Parathyroid adenoma (tissue), 2 donors: ENCODE data around the gene FKBP4.

Experiments
- H2AFZ ChIP-seq: fragments of 300-600 bp; sonication (generic); one replicate; pipeline ENCODE4 v1.7.0; 2017; ENCODE audit warnings: antibody characterized with exemption, mild to moderate bottlenecking
- H3K27ac ChIP-seq: fragments of 300-600 bp; sonication (generic); one replicate; pipeline ENCODE4 v1.7.0; 2017
- H3K27me3 ChIP-seq: fragments of 300-600 bp; sonication (generic); one replicate; pipeline ENCODE4 v1.7.0; 2017; ENCODE audit warnings: low read length; ENCODE audit not compliant: control insufficient read depth, insufficient read depth
- H3K36me3 ChIP-seq: fragments of 300-600 bp; sonication (generic); one replicate; pipeline ENCODE4 v1.7.0; 2017; ENCODE audit warnings: low read length; ENCODE audit not compliant: control insufficient read depth, insufficient read depth
- H3K4me1 ChIP-seq: fragments of 300-600 bp; sonication (generic); one replicate; pipeline ENCODE4 v1.7.0; 2017; ENCODE audit warnings: control low read depth
- H3K4me2 ChIP-seq: fragments of 300-600 bp; sonication (generic); one replicate; pipeline ENCODE4 v1.7.0; 2017; ENCODE audit warnings: low read length
- H3K4me3 ChIP-seq: fragments of 300-600 bp; sonication (generic); one replicate; pipeline ENCODE4 v1.7.0; 2017; ENCODE audit warnings: low read depth, low read length
- H3K79me2 ChIP-seq: fragments of 300-600 bp; sonication (generic); one replicate; pipeline ENCODE4 v1.7.0; 2017; ENCODE audit warnings: control low read depth
- H3K9ac ChIP-seq: fragments of 300-600 bp; sonication (generic); one replicate; pipeline ENCODE4 v1.7.0; 2017; ENCODE audit warnings: mild to moderate bottlenecking
- H3K9me3 ChIP-seq: fragments of 300-600 bp; sonication (generic); one replicate; pipeline ENCODE4 v1.7.0; 2017; ENCODE audit warnings: low read length; ENCODE audit not compliant: control insufficient read depth
- CTCF ChIP-seq: fragments of 300-600 bp; sonication (generic); IDR thresholded peaks from one replicate; pipeline ENCODE4 v1.7.0; 2017; ENCODE audit warnings: antibody characterized with exemption, mild to moderate bottlenecking
- donor health status: primary hyperparathyroidism.

FKBP4 gene

DNA sequence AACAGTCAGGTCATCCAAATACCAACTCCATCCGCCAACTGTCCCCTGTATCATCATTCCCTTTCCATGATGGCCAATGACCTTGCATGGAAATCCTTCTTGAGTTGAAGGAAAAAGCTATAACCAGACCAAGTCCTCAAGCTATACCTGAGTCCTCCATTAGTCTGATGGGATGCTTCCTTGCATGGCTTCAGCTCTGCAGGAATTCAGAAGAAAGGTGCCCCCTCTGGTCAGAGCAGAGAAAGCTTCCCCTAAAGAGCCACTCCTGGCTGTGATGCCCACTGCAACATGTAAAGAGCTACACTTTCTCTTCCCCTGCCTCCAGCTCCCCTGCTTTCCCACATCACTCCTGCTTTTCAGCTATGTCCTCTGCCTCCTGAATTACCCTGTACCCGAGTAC, 43.1 kb upstream of the FKBP4 start:
- no peaks in the 10 kb centered on the region for H3K9me3 ChIP-seq
- no peak overlapping the region for H2AFZ ChIP-seq
- no peak overlapping the region for H3K4me3 ChIP-seq
- no peak overlapping the region for H3K4me2 ChIP-seq
- H3K36me3 ChIP-seq = no peaks in the 10 kb centered on the region
- no peaks in the 10 kb centered on the region for H3K79me2 ChIP-seq
- no peaks in the 10 kb centered on the region for H3K27me3 ChIP-seq
- no peaks in the 10 kb centered on the region for H3K4me1 ChIP-seq
- H3K9ac ChIP-seq = no peak overlapping the region
- no peak for TF ChIP-seq CTCF
- no peak overlapping the region for H3K27ac ChIP-seq

DNA sequence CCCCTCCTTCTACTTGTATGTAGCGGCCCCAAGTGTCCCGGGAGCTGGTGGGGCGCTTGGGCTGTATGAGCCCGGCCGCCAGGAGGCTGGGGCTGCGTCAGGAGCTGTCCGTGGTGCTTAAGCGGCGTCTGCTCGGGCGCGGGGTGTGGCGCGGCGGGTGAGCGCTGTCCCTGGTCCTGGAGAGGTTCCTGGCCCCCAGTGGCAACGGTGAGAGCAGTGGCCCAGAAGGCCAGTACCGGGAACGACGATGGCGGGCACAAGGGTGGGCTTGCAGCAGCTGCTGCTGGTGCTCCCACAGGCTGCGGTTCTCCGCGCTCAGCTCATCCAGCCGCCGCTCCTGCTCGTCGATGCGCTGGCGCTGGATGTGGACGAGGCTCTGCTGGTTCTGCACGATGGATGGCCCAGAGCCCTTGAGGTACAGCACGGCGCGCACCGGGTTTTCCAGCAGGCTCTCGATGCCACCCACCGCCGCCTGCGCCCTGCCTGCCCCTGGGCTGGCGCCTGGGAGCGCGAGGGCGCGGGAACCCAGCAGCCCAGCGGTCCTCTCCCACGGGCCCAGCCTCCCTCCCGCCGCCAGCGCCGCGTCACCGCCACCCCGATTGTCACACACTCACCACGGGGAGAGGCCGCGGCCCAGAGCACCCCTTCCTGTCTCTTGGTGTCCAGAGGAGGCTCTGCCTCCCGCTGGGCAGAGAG, 41.9 kb upstream of the FKBP4 start:
- Histone ChIP-seq H3K9ac (no peak overlapping the region), H3K4me3 (no peak overlapping the region), H3K79me2 (no peaks in the 10 kb centered on the region), H3K36me3 (no peaks in the 10 kb centered on the region), H3K9me3 (no peaks in the 10 kb centered on the region), H3K4me1 (no peaks in the 10 kb centered on the region), H3K27me3 (no peaks in the 10 kb centered on the region), H2AFZ (peak overlapping the region; percentile 43), H3K27ac (no peak overlapping the region), H3K4me2 (no peak overlapping the region)
- no peak for TF ChIP-seq CTCF

DNA sequence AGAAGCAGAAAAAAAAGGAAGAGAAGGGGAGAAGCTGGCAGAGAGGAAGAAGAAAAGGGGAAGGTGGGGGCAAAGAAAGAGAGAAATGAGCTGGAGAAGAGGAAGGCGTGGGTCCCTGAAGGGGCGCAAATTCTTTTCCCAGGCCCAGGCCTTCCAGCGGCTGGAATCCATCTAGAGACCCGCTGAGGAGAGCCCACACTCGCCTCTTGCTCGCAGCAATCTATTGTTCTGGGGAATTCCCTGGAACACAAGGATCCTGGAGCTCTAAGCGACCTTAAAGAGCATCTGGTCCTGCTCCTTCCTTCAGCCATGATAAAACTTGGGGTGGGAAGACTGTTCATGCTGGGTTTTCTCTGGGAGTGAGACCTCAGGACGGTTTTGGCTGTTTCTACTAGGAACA, 41.2 kb upstream of the FKBP4 start:
- no peak overlapping the region for H3K4me3 ChIP-seq
- no peaks in the 10 kb centered on the region for H3K9me3 ChIP-seq
- no peaks in the 10 kb centered on the region for H3K79me2 ChIP-seq
- no peaks in the 10 kb centered on the region for H3K36me3 ChIP-seq
- TF ChIP-seq CTCF = no peak
- no peak overlapping the region for H2AFZ ChIP-seq
- no peak overlapping the region for H3K27ac ChIP-seq
- no peak overlapping the region for H3K4me2 ChIP-seq
- H3K27me3 ChIP-seq = no peaks in the 10 kb centered on the region
- no peaks in the 10 kb centered on the region for H3K4me1 ChIP-seq
- H3K9ac ChIP-seq = no peak overlapping the region

DNA sequence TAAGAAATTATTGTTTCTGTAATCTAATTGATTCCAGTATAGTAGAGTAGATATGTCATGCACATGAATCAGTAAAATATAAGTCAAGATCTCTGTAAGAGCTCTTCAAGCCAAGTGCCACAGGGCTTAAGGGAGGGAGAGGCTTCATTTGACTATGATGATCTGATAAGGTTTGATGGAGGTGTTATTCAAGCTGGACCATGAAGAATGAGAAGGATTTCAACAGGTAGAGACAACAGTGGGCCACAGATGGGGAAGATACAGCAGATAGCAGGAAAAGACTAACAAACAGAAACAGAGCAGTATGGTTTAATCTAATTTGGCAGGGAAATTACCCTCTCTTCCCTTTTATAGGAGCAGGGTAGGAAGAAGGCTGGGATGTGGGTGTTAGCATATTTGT, 40.6 kb upstream of the FKBP4 start:
- H3K4me2 ChIP-seq = no peak overlapping the region
- H3K27me3 ChIP-seq = no peaks in the 10 kb centered on the region
- no peak overlapping the region for H3K27ac ChIP-seq
- H2AFZ ChIP-seq = no peak overlapping the region
- H3K4me3 ChIP-seq = no peak overlapping the region
- H3K4me1 ChIP-seq = no peaks in the 10 kb centered on the region
- no peak overlapping the region for H3K9ac ChIP-seq
- no peaks in the 10 kb centered on the region for H3K9me3 ChIP-seq
- H3K36me3 ChIP-seq = no peaks in the 10 kb centered on the region
- H3K79me2 ChIP-seq = no peaks in the 10 kb centered on the region
- TF ChIP-seq CTCF = no peak

- H3K4me2 ChIP-seq = no peak overlapping the region
- H3K79me2 ChIP-seq = no peaks in the 10 kb centered on the region
- no peaks in the 10 kb centered on the region for H3K4me1 ChIP-seq
- no peaks in the 10 kb centered on the region for H3K36me3 ChIP-seq
- no peak overlapping the region for H3K9ac ChIP-seq
- no peak for TF ChIP-seq CTCF
- H2AFZ ChIP-seq = no peak overlapping the region
- no peak overlapping the region for H3K27ac ChIP-seq
- H3K27me3 ChIP-seq = no peaks in the 10 kb centered on the region
- H3K4me3 ChIP-seq = no peak overlapping the region
- H3K9me3 ChIP-seq = no peaks in the 10 kb centered on the region
Measured at GRCh38 chr12:2756756-2757155, 38.0 kb upstream of the FKBP4 start.
